K562 (cell line): ENCODE results near the gene GBX1. TPM values are rescaled to one million over a fixed set of nuclear protein-coding genes. Genes with fewer than 3 reads are reported as not detected.
A peak's percentile ranks its signal among the peaks of the same experiment; 100 is the strongest.

ENCODE experiments used
- BDP1 ChIP-seq: IDR thresholded peaks from 3 replicates; pipeline ENCODE4 v1.6.1; 2011; ENCODE audit not compliant: insufficient read length, insufficient read depth
- CSDE1 ChIP-seq, 2 experiments: fragments of 450-650 bp; IDR thresholded peaks; 2 replicates each; pipeline ENCODE4 v1.6.1; 2016; ENCODE audit warnings: mild to moderate bottlenecking in 1 of 2
- KHSRP ChIP-seq: fragments of 450-650 bp; IDR thresholded peaks from 2 replicates; pipeline ENCODE4 v1.6.1; 2017
- NR3C1 ChIP-seq: sonication (generic); formaldehyde crosslinking; IDR thresholded peaks from 2 replicates; pipeline ENCODE4 v1.8.1; 2022; ENCODE audit warnings: missing genetic modification reagents
- POLR3A ChIP-seq: IDR thresholded peaks from 2 replicates; pipeline ENCODE4 v1.6.1; 2011; ENCODE audit warnings: borderline replicate concordance, mild to moderate bottlenecking, moderate library complexity; ENCODE audit not compliant: insufficient read length, insufficient read depth; ENCODE audit errors: extremely low read depth
- ZNF311 ChIP-seq: fragments of 250-450 bp; sonication (Bioruptor Pico); IDR thresholded peaks from 2 replicates; pipeline ENCODE4 v1.4.0; 2020; ENCODE audit warnings: mild to moderate bottlenecking, moderate library complexity
- ZNF699 ChIP-seq: fragments of 250-450 bp; sonication (Bioruptor Pico); IDR thresholded peaks from 2 replicates; pipeline ENCODE4 v1.8.0; 2021; ENCODE audit warnings: mild to moderate bottlenecking, moderate library complexity; ENCODE audit not compliant: insufficient replicate concordance
- polyA plus RNA-seq, 8 experiments: library from polyadenylated mRNA; depleted of rRNA in 4 of 8; stranded (reverse) in 5 of 8; unstranded in 3 of 8; fragments of >200 nt; fragmentation: Nextera tagmentation in 2 of 8; fragmentation: Illumina TruSeq in 1 of 8; extraction: Ambion mirVana in 2 of 8; extraction: Trizol in 1 of 8; gene quantifications; 2 replicates each; pipeline versions ENCODE4 v1.2.1 to v1.2.3, GENCODE V29; 2011 to 2014; ENCODE audit warnings: inconsistent platforms in 1 of 8, missing spikeins in 1 of 8
- total RNA-seq, 7 experiments: library from RNA; depleted of rRNA in 6 of 7; stranded (reverse); fragments of >200 nt in 6 of 7; fragmentation: Illumina TruSeq in 2 of 7; extraction: Trizol in 2 of 7; gene quantifications; 2 replicates each; pipeline versions ENCODE4 v1.2.1 to v1.2.3, GENCODE V29; 2011 to 2021; ENCODE audit warnings: low replicate concordance in 1 of 7
- TF ChIP-seq, protein P1 (sequence below): sonication (generic); formaldehyde crosslinking; IDR thresholded peaks from 2 replicates; pipeline ENCODE4 v1.8.0; 2023; ENCODE audit warnings: mild to moderate bottlenecking, missing genetic modification reagents
- TF ChIP-seq, protein P2 (sequence below), 2 experiments: fragments of 450-650 bp; formaldehyde crosslinking in 1 of 2; IDR thresholded peaks; 2 replicates each; pipeline versions ENCODE4 v1.4.0 to v1.6.1; 2014 to 2020; ENCODE audit warnings: mild to moderate bottlenecking in 2 of 2, borderline replicate concordance in 1 of 2, low read depth in 1 of 2
- TF ChIP-seq, protein P3 (sequence below): sonication (generic); formaldehyde crosslinking; IDR thresholded peaks from 2 replicates; pipeline ENCODE4 v1.5.0; 2020; ENCODE audit warnings: missing genetic modification reagents
- TF ChIP-seq, protein P4 (sequence below), 3 experiments: IDR thresholded peaks in 2 of 3; conservative IDR thresholded peaks in 1 of 3; 2 replicates each; pipeline ENCODE4 v1.5.1; 2011 to 2012; ENCODE audit warnings: low read length in 3 of 3, mild to moderate bottlenecking in 3 of 3, control low read depth in 2 of 3, improper control_type of control experiment in 1 of 3, inconsistent platforms in 1 of 3, low read depth in 1 of 3, mixed read lengths in 1 of 3, moderate library complexity in 1 of 3; ENCODE audit not compliant: insufficient read depth in 2 of 3

GBX1 gene
- total and polyA plus RNA-seq, 9 of the 15 experiments (the other 6 are each of a cell fraction or from before 2014, with no cell fraction given) = not detected

DNA sequence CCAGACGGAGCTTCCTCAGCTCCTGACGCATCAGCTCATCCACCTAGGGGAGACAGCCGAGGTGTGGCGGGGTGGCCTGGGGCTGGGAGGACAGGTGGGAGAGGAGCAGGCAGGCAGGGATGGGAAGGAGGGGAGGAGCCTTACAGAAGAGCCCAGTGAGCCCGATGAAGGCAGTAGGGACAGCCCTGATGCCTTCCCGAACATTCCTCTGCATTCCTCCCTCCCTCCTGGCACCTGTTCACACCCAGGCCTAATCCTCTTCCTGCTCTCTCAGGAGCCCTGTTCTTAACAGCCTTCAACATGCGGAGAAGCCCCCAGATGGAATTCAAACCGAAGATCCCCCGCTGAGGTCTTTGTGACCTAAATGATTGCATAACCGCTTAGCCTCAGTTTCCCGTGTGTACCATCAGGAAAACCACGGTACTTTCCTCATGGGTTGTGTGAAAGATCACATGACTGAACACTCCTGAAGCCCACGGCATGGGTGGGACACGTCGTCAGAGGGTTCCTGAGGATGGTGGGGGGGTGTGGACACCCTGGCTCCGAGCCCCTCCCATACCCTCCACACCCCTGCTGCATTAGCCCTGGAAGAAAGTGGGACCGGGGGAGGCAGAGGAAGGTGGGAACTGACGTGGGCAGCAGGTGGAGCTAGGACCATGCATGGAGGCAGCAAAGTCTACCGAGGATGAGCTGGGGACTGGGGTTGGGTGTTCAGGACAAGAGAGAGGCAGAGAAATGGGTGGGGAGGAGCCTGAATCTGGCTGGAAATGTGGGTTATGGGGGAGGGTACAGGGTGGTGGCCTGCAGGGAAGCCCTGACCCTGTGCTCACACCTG, 28.3 kb upstream of the GBX1 start (continued):
- TF ChIP-seq, protein P1, sequence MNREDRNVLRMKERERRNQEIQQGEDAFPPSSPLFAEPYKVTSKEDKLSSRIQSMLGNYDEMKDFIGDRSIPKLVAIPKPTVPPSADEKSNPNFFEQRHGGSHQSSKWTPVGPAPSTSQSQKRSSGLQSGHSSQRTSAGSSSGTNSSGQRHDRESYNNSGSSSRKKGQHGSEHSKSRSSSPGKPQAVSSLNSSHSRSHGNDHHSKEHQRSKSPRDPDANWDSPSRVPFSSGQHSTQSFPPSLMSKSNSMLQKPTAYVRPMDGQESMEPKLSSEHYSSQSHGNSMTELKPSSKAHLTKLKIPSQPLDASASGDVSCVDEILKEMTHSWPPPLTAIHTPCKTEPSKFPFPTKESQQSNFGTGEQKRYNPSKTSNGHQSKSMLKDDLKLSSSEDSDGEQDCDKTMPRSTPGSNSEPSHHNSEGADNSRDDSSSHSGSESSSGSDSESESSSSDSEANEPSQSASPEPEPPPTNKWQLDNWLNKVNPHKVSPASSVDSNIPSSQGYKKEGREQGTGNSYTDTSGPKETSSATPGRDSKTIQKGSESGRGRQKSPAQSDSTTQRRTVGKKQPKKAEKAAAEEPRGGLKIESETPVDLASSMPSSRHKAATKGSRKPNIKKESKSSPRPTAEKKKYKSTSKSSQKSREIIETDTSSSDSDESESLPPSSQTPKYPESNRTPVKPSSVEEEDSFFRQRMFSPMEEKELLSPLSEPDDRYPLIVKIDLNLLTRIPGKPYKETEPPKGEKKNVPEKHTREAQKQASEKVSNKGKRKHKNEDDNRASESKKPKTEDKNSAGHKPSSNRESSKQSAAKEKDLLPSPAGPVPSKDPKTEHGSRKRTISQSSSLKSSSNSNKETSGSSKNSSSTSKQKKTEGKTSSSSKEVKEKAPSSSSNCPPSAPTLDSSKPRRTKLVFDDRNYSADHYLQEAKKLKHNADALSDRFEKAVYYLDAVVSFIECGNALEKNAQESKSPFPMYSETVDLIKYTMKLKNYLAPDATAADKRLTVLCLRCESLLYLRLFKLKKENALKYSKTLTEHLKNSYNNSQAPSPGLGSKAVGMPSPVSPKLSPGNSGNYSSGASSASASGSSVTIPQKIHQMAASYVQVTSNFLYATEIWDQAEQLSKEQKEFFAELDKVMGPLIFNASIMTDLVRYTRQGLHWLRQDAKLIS = no peak
- TF ChIP-seq, protein P2, sequence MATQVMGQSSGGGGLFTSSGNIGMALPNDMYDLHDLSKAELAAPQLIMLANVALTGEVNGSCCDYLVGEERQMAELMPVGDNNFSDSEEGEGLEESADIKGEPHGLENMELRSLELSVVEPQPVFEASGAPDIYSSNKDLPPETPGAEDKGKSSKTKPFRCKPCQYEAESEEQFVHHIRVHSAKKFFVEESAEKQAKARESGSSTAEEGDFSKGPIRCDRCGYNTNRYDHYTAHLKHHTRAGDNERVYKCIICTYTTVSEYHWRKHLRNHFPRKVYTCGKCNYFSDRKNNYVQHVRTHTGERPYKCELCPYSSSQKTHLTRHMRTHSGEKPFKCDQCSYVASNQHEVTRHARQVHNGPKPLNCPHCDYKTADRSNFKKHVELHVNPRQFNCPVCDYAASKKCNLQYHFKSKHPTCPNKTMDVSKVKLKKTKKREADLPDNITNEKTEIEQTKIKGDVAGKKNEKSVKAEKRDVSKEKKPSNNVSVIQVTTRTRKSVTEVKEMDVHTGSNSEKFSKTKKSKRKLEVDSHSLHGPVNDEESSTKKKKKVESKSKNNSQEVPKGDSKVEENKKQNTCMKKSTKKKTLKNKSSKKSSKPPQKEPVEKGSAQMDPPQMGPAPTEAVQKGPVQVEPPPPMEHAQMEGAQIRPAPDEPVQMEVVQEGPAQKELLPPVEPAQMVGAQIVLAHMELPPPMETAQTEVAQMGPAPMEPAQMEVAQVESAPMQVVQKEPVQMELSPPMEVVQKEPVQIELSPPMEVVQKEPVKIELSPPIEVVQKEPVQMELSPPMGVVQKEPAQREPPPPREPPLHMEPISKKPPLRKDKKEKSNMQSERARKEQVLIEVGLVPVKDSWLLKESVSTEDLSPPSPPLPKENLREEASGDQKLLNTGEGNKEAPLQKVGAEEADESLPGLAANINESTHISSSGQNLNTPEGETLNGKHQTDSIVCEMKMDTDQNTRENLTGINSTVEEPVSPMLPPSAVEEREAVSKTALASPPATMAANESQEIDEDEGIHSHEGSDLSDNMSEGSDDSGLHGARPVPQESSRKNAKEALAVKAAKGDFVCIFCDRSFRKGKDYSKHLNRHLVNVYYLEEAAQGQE (IDR thresholded peaks at IDR 0.05; ENCODE audit: borderline replicate concordance) = peak; percentile 23; the same call in 1 of the 2 replicates
- TF ChIP-seq, protein P2 (CRISPR knock-in tag; IDR thresholded peaks at IDR 0.05; ENCODE audit: low read depth) = no peak
- TF ChIP-seq KHSRP (no peak), NR3C1 (CRISPR knock-in tag) (no peak), ZNF699 (CRISPR knock-in tag) (no peak), CSDE1 (IDR thresholded peaks at IDR 0.05) (no peak), ZNF311 (no peak), BDP1 (no peak), POLR3A (no peak)
- TF ChIP-seq, protein P3, sequence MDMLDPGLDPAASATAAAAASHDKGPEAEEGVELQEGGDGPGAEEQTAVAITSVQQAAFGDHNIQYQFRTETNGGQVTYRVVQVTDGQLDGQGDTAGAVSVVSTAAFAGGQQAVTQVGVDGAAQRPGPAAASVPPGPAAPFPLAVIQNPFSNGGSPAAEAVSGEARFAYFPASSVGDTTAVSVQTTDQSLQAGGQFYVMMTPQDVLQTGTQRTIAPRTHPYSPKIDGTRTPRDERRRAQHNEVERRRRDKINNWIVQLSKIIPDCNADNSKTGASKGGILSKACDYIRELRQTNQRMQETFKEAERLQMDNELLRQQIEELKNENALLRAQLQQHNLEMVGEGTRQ (CRISPR knock-in tag) = peak; percentile 9; the same call in 1 of the 2 replicates
- TF ChIP-seq, protein P4, sequence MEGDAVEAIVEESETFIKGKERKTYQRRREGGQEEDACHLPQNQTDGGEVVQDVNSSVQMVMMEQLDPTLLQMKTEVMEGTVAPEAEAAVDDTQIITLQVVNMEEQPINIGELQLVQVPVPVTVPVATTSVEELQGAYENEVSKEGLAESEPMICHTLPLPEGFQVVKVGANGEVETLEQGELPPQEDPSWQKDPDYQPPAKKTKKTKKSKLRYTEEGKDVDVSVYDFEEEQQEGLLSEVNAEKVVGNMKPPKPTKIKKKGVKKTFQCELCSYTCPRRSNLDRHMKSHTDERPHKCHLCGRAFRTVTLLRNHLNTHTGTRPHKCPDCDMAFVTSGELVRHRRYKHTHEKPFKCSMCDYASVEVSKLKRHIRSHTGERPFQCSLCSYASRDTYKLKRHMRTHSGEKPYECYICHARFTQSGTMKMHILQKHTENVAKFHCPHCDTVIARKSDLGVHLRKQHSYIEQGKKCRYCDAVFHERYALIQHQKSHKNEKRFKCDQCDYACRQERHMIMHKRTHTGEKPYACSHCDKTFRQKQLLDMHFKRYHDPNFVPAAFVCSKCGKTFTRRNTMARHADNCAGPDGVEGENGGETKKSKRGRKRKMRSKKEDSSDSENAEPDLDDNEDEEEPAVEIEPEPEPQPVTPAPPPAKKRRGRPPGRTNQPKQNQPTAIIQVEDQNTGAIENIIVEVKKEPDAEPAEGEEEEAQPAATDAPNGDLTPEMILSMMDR (IDR thresholded peaks at IDR 0.05 in 2 of 3, conservative IDR thresholded peaks at IDR 0.05 in 1 of 3; ENCODE audit: insufficient read depth in 2 of 3, low read depth in 1 of 3, low read length in 3 of 3) = peak; percentile 8 to 23 (median 19); a peak in 1 of 6 replicates
